ENCODE data around the gene ZNF700.
"Not testable (repeated sequence)": the region's sequence is repeated elsewhere in the genome, so short reads cannot be mapped to it uniquely, and the experiment has no call there.

Gene ZNF700

GRCh38 chr19:11924886-11925650 lies at the start of gene ZNF700:
ZNF700 (plus strand) TSS chr19:11925107; CDS start chr19:11925211, 104 bp downstream.
- DNase-seq, result peak; percentile 94

- peak; percentile 44 for DNase-seq
These were observed 45.1 kb upstream of the ZNF700 start for GRCh38 chr19:11879687-11880266.

- no peak for DNase-seq
These were observed 44.3 kb upstream of the ZNF700 start for GRCh38 chr19:11880598-11880997.

DNA sequence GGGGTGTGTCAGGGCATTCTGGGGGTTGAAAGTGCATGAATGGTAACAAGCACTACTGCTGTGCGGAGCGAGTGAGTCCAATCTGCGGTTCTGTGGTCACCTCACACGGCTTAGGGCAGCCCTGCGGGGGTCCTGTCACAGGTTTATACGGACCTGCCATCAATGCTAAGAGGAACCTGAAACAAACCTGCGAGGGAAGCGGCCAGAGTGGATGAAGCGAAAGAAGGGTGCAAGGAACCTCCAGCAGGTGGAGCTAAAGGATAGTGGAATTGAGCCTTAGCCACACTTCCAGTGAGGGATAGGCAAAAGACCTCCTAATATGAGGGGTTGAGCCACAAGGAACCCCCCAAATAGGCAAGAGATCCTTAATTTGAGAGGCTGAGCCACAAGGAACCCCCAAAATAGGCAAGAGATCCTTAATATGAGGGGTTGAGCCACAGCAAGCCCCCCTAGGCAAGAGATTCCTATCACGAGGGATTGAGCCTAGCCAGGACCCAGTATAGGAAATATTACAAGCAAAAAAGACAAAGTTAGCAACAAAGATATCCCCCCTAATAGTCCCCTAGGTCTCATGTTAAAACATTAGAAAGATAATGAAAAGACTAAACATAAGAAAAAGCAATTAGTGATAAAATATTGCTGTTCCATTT lies 43.6 kb upstream of the ZNF700 start:
- DNase-seq, result peak; percentile 72

- DNase-seq, result no peak
These were observed 42.3 kb upstream of the ZNF700 start for GRCh38 chr19:11882606-11883005.

GRCh38 chr19:11887234-11887610 lies 37.7 kb upstream of the ZNF700 start:
- no peak for DNase-seq

- DNase-seq, result peak; percentile 76
These were observed 37.0 kb upstream of the ZNF700 start, which contains the start of gene ZNF69 for GRCh38 chr19:11887611-11888531. ZNF69 (plus strand) TSS chr19:11887782; CDS start chr19:11887924, 142 bp downstream.

GRCh38 chr19:11889901-11890300 lies 35.0 kb upstream of the ZNF700 start:
- DNase-seq, result not testable (repeated sequence)

- DNase-seq, result no peak
These were observed 34.3 kb upstream of the ZNF700 start for GRCh38 chr19:11890634-11891033.

DNA sequence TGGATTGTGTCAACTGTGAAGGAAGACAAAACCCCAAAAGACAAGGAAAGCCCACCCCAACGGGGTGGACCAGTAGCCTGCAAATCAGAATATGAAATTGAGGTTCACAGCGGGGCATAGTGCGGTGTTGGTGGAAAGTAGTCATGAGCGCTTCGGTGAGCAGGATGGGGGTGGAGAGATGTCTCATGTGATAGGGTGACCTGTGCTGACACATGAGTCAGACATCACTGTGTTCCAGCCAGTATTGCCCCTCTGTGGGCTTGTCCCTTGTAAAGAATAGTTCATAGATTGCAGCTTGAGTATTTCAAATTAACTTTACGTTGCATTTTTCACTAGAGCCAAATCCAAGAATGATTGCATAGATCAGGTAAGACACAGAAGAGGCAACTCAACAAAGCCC lies 30.1 kb upstream of the ZNF700 start:
- DNase-seq, result no peak

GRCh38 chr19:11902228-11902627 lies 22.7 kb upstream of the ZNF700 start:
- no peak for DNase-seq

DNA sequence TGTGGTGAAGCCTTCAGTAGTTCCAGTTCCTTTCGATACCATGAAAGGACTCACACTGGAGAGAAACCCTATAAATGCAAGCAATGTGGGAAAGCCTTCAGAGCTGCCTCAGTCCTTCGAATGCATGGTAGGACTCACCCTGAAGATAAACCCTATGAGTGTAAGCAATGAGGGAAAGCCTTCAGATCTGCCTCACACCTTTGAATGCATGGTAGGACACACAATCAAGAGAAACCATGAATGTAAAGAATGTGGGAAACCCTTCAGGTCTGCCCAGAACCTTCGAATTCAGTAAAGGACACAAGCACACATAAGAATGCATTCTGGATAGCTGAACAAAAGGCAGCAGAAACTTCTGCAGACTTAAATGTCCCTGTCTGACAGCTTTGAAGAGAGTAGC lies 19.0 kb upstream of the ZNF700 start:
- DNase-seq, result no peak

DNA sequence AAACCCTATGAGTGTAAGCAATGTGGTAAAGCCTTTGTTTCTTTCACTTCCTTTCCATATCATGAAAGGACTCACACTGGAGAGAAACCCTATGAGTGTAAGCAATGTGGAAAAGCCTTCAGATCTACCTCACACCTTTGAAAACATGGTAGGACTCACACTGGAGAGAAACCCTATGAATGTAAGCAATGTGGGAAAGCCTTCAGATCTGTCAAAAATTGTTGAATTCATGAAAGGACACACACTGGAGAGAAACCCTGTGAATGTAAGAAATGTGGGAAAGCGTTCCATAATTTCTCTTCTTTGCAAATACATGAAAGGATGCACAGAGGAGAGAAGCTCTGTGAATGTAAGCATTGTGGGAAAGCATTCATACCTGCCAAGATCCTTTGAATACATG lies 13.0 kb upstream of the ZNF700 start:
- not testable (repeated sequence) for DNase-seq

GRCh38 chr19:11914417-11915051 lies 10.4 kb upstream of the ZNF700 start:
- DNase-seq, result not testable (repeated sequence)

DNA sequence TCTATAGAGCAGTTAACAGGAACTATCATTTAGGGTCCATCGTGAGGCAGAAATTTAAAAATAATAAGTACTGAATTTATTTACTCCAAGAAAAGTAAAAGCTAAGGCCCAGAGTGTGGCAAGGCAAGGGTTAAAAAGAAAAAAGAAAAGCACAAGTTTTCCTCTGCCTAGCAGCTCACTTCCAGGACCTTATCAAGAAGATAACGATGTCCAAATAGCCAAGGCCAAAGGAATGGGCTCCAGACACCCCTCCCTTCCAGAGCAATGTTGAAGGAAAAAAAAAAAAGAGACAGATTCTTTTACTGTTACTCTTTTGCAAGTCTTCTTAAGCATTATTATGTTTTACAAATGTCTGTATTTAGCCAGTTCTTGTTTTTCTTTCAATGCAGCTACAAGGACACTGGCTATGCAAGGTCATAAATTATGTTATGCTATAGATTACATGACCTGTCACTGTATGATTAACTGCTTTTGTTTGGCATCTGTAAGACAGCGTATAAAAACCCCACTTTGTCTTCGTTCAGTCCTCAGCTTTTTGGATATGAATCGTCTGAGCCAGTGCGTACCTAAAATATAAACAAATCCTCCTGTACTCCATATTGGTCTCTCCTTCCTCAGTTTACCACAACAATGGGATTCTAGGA lies 2.9 kb upstream of the ZNF700 start:
- DNase-seq, result no peak

DNA sequence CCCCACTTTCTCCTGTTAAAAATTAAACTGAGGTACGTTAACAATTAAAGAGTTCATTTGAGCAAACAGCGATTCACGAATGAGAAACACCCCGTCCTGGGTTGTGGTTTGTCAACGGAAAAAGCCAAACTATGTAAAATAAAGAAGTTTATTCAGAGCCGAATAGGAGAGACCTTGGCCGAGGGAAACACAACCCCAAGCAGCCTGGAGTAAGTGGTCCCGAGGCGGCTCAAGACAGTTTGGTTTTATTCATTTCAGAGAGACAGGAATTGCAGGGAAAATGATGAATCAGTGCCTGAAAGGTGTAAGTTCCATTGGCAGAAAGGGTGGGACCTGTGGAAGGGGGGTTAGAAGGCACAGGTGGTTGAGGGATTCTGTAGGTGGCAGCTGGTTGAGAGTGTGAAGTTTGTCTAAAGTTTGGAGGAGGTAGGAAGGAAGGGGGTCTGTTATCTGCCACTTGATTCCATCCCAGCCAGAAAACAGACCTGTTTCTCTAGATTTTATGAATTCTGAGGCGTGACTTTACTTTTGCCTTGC lies 812 bp downstream of the ZNF700 start:
- DNase-seq, result not testable (repeated sequence)

DNA sequence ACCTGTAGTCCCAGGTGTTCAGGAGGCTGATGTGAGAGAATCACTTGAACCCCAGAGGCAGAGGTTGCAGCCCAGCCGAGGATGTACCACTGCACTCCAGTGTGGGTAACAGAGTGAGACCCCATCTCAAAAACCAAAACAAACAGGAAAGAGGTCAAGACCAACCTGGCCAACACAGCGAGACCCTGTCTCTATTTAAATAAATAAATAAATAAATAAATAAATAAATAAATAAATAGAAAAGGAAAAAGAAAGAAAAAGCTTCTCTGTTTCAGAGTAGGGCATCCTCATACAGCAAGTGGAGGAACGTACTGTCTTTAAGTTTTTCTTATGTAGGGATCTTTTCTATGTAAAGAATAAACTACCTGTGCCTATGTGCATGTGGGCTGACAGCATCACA lies 2.3 kb downstream of the ZNF700 start:
- DNase-seq, result no peak

GRCh38 chr19:11931051-11931450 lies 6.1 kb downstream of the ZNF700 start:
- no peak for DNase-seq

DNA sequence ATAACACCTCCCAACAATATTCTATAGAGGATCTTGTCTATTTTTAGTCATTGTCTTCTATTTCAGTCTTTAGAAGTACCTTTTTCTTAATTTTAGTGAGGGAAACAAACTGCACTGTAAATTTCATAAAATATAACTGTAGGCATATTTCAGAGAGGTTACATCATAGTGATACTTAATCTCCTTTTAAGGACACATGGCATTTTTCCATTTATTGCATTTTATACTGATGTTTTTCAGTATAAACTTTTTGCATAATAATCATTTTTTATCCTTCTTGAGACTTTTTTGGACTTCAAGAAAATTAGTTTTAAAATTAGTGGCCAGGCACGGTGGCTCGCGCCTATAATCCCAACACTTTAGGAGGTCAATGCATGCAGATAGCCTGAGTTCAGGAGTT lies 6.6 kb downstream of the ZNF700 start:
- no peak for DNase-seq

DNA sequence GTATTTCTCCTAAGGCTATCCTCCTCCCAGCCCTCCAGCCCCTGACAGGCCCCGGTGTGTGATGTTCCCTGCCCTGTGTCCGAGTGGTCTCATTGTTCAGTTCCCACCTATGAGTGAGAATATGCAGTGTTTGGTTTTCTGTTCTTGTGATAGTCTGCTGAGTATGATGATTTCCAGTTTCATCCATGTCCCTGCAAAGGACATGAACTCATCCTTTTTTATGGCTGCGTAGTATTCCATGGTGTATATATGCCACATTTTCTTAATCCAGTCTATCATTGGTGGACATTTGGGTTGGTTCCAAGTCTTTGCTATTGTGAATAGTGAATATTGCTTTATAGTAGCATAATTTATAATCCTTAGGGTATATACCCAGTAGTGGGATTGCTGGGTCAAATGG lies 10.9 kb downstream of the ZNF700 start:
- not testable (repeated sequence) for DNase-seq

DNA sequence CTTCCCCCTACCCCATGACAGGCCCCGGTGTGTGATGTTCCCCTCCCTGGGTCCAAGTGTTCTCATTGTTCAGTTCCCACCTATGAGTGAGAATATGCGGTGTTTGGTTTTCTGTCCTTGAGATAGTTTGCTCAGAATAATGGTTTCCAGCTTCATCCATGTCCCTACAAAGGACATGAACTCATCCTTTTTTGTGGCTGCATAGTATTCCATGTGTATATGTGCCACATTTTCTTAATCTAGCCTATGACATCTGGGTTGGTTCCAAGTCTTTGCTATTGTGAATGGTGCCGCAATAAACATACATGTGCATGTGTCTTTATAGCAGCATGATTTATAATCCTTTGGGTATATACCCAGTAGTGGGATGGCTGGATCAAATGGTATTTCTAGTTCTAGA lies 13.5 kb downstream of the ZNF700 start:
- DNase-seq, result not testable (repeated sequence)
